Smooth muscle cell (in vitro differentiated cells): ENCODE results near the gene NR5A2. TPM values are rescaled to one million over a fixed set of nuclear protein-coding genes. Genes with fewer than 3 reads are reported as not detected.

ENCODE experiments used
- DNase-seq: peaks from one replicate; lab custom pipeline; 2025; ENCODE audit not compliant: unreplicated experiment; lab: John Stamatoyannopoulos, UW
- H2AFZ ChIP-seq: fragments of 200-600 bp; sonication (generic); 2 replicates; pipeline ENCODE4 v1.6.0; 2016; ENCODE audit warnings: antibody characterized with exemption, low read depth, mild to moderate bottlenecking
- H3F3A ChIP-seq: fragments of 200-600 bp; sonication (generic); 2 replicates; pipeline ENCODE4 v1.6.0; 2017; ENCODE audit warnings: antibody characterized with exemption, low read depth
- H3K27ac ChIP-seq: fragments of 200-600 bp; sonication (generic); 2 replicates; pipeline ENCODE4 v1.5.1; 2016; ENCODE audit warnings: low read depth, mild to moderate bottlenecking
- H3K27me3 ChIP-seq: fragments of 200-600 bp; sonication (generic); 2 replicates; pipeline ENCODE4 v1.6.1; 2016; ENCODE audit warnings: low read depth, mild to moderate bottlenecking
- H3K36me3 ChIP-seq: fragments of 200-600 bp; sonication (generic); 2 replicates; pipeline ENCODE4 v1.5.1; 2016; ENCODE audit warnings: low read depth
- H3K4me1 ChIP-seq: fragments of 200-600 bp; sonication (generic); 2 replicates; pipeline ENCODE4 v1.5.1; 2016; ENCODE audit warnings: low read depth
- H3K4me2 ChIP-seq: fragments of 200-600 bp; sonication (generic); 2 replicates; pipeline ENCODE4 v1.6.0; 2016; ENCODE audit warnings: mild to moderate bottlenecking
- H3K4me3 ChIP-seq: fragments of 200-600 bp; sonication (generic); 2 replicates; pipeline ENCODE4 v1.5.1; 2016; ENCODE audit warnings: mild to moderate bottlenecking
- H3K79me2 ChIP-seq: fragments of 200-600 bp; sonication (generic); 2 replicates; pipeline ENCODE4 v1.6.0; 2016; ENCODE audit warnings: low read depth, mild to moderate bottlenecking
- H3K9ac ChIP-seq: fragments of 200-600 bp; sonication (generic); 2 replicates; pipeline ENCODE4 v1.6.0; 2016; ENCODE audit warnings: low read depth
- H3K9me3 ChIP-seq: fragments of 200-600 bp; sonication (generic); replicated peaks from 2 replicates; pipeline ENCODE4 v1.5.1; 2016; ENCODE audit warnings: low read depth
- H4K20me1 ChIP-seq: fragments of 200-600 bp; sonication (generic); 2 replicates; pipeline ENCODE4 v1.6.0; 2016; ENCODE audit warnings: low read depth
- CTCF ChIP-seq: fragments of 200-600 bp; sonication (generic); IDR thresholded peaks from 2 replicates; pipeline ENCODE4 v1.5.1; 2017; ENCODE audit warnings: borderline replicate concordance, mild to moderate bottlenecking, antibody characterized with exemption; ENCODE audit not compliant: insufficient read depth, poor library complexity, severe bottlenecking
- WGBS: methylation state at CpG from one replicate; pipeline ENCODE4 v1.1.7; 2016; ENCODE audit warnings: low lambda C conversion rate; 5-methylcytosine and 5-hydroxymethylcytosine counted together
- polyA plus RNA-seq: library from polyadenylated mRNA; unstranded; fragments of >200 nt; fragmentation: Nextera tagmentation; extraction: Ambion mirVana; gene quantifications from 2 replicates; pipeline ENCODE4 v1.2.1, GENCODE V29; 2016
- total RNA-seq: library from RNA; depleted of rRNA; stranded (reverse); fragments of >200 nt; gene quantifications from 2 replicates; pipeline ENCODE4 v1.2.3, GENCODE V29; 2014

The NR5A2 gene
- total and polyA plus RNA-seq, 2 experiments from 2014 or later = 0.14 to 0.22 TPM

DNA sequence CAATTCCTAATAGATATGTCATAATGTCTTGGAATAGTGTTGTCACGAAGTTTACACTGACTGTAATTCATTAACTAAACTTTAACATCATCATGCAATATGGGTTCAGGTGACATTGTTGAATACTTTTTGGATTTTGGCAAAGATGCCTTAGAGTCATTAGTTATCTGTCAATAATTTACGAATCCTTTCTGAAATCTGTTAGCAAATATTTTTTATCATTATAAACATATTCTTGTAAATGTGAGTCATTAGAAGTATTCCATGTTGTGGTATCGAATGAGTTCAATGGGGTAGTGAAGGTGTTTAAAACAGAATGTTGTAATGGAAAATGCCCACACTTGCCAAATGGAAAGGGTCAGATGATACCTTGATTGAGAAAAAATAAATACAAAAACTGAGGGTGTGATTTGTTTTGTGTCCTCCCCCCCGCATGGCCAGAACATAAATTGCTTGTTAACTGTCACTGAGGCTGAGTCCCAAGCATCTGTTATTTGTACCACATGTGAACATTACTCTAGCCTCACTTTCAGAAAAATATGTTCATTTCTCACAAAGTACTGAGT is 5.2 kb upstream of the NR5A2 start:
- Histone ChIP-seq H3K4me2 (no peak overlapping the region), H3K79me2 (no peaks in the 10 kb centered on the region), H2AFZ (no peak overlapping the region), H4K20me1 (no peaks in the 10 kb centered on the region), H3K4me3 (no peak overlapping the region), H3K4me1 (no peaks in the 10 kb centered on the region), H3K27me3 (peaks cover 29% of the 10 kb centered on the region), H3K27ac (no peak overlapping the region), H3F3A (no peaks in the 10 kb centered on the region), H3K9ac (no peak overlapping the region), H3K36me3 (no peaks in the 10 kb centered on the region), H3K9me3 (no peaks in the 10 kb centered on the region)
- no peak for TF ChIP-seq CTCF
- WGBS = 89% methylated on average over 4 of the region's 4 CpGs
- no peak for DNase-seq

DNA sequence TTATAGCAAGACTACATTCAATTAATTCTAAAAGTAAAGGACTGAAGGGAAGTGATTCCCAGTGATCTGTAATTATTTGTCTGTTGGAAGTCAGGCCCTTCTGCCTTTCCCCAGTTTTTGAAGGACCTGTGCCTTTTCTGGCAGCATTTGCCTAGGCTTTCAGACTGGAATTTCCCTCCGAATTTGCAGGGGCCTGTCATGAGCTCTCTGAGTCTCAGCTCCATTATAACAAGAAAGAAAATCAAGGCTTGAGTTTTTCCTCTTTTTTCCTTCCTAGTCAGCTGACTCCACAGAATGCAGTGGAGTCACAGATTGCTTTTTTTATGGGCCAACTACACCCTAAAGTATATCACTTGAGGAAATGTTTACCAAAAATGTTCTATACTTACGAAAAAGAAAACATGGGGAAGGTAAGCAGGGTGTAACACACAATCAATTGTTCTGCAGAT is 1.1 kb downstream of the NR5A2 start:
- Histone ChIP-seq H2AFZ (peak overlapping the region; percentile 99), H3K4me2 (peak overlapping the region; percentile 98), H3K27me3 (peaks cover 72% of the 10 kb centered on the region), H3K79me2 (no peaks in the 10 kb centered on the region), H3K27ac (no peak overlapping the region), H3K36me3 (no peaks in the 10 kb centered on the region), H4K20me1 (no peaks in the 10 kb centered on the region), H3K9ac (no peak overlapping the region), H3K9me3 (no peaks in the 10 kb centered on the region), H3K4me3 (peak overlapping the region; percentile 73), H3F3A (no peaks in the 10 kb centered on the region), H3K4me1 (peaks cover 7% of the 10 kb centered on the region)
- no peak for TF ChIP-seq CTCF
- 10% methylated on average over 2 of the region's 2 CpGs for WGBS
- no peak for DNase-seq

DNA sequence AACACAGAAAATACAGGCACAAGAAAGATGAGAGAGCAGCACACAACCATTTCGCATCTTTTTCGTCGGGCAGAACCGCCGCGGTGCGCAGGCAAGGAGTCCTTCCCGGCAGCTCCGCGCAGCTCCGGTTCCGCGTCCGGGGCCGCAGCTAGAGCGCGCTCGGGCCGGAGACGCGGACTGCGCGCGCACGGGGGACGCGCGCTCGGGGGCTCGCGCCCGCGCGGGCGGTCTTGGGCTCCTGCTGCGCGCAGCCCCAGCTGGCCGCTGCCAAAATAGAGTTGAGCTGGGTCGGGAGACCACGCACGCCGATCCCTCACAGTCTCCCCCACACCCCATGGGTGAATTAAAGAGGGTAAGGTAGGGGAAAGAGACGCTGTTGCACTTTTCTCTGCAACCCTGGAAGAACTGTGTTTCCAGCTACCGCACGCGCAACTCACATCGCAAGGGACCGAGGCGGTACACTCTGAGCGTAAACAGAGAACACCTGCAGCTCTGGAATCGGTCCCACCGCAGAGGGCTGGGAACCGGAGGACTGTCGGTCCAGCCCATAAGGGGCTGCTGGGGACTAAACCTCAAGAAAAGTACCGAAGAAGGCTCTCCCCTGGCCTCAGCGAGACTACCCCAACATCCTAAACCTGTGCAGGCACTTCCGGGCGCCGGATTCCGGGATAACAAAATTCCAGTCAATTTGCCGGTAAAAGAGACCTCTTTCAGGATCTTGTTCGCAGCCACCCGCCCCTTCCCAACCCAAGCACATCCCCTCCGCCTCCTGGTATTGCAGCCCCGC is 1.7 kb downstream of the NR5A2 start:
- H2AFZ ChIP-seq = peak overlapping the region; percentile 99
- no peak for TF ChIP-seq CTCF
- peak overlapping the region; percentile 98 for H3K4me2 ChIP-seq
- H3K4me1 ChIP-seq = peaks cover 7% of the 10 kb centered on the region
- H3F3A ChIP-seq = no peaks in the 10 kb centered on the region
- no peaks in the 10 kb centered on the region for H3K9me3 ChIP-seq
- WGBS = under 1% methylated on average over 65 of the region's 65 CpGs
- H4K20me1 ChIP-seq = no peaks in the 10 kb centered on the region
- DNase-seq = no peak
- no peak overlapping the region for H3K9ac ChIP-seq
- peak overlapping the region; percentile 73 for H3K4me3 ChIP-seq
- no peaks in the 10 kb centered on the region for H3K36me3 ChIP-seq
- H3K27me3 ChIP-seq = peaks cover 78% of the 10 kb centered on the region
- no peaks in the 10 kb centered on the region for H3K79me2 ChIP-seq
- H3K27ac ChIP-seq = no peak overlapping the region

DNA sequence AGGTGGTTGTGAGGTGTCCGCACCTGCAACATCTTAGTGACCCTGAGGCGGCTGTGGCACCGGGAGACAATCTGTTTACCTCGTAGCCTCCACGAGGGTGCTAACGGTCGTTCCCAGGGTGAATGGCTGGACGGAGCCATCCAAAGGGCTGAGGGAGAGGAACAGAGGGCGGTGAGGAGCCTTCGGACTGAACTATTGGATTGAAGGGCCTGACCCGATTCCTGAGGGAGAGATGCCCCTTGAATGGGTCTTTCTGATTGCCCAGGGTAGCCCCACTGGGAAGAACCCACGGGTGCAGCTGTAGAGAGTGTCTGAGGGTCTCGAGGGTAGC is 2.3 kb downstream of the NR5A2 start:
- peaks cover 84% of the 10 kb centered on the region for H3K27me3 ChIP-seq
- peaks cover 7% of the 10 kb centered on the region for H3K4me1 ChIP-seq
- DNase-seq = no peak
- no peaks in the 10 kb centered on the region for H3K9me3 ChIP-seq
- H3K4me3 ChIP-seq = peak overlapping the region; percentile 73
- H3K79me2 ChIP-seq = no peaks in the 10 kb centered on the region
- no peak overlapping the region for H3K27ac ChIP-seq
- H3K4me2 ChIP-seq = peak overlapping the region; percentile 98
- no peak for TF ChIP-seq CTCF
- no peaks in the 10 kb centered on the region for H3K36me3 ChIP-seq
- no peak overlapping the region for H2AFZ ChIP-seq
- H4K20me1 ChIP-seq = no peaks in the 10 kb centered on the region
- no peaks in the 10 kb centered on the region for H3F3A ChIP-seq
- no peak overlapping the region for H3K9ac ChIP-seq
- WGBS = 16% methylated on average over 13 of the region's 13 CpGs
